Prostate gland (tissue), 2 donors: ENCODE results near the gene ADARB2.

Experiments used
- CTCF ChIP-seq, 4 experiments: fragments of 200-600 bp in 2 of 4; fragments of 450-650 bp in 2 of 4; sonication (generic) in 2 of 4; IDR thresholded peaks; 1 replicate in 3 of 4; 2 replicates in 1 of 4; pipeline ENCODE4 v1.5.1; 2016 to 2019; ENCODE audit warnings: antibody characterized with exemption in 4 of 4, mild to moderate bottlenecking in 2 of 4, moderate library complexity in 2 of 4
- POLR2A ChIP-seq: fragments of 450-650 bp; IDR thresholded peaks from one replicate; pipeline ENCODE4 v1.6.1; 2016; ENCODE audit warnings: antibody characterized with exemption, mild to moderate bottlenecking
- POLR2AphosphoS5 ChIP-seq: sonication (generic); formaldehyde crosslinking; IDR thresholded peaks from one replicate; pipeline ENCODE4 v1.6.1; 2017; ENCODE audit warnings: antibody characterized with exemption

GRCh38 chr10:1475098-1475591 is 262.2 kb downstream of the ADARB2 start:
- no peak for TF ChIP-seq CTCF (IDR thresholded peaks at IDR 0.05)
- no peak for TF ChIP-seq POLR2A
- no peak for TF ChIP-seq POLR2AphosphoS5
